NCI-H1417 treated with DMSO at 0.1 percent for 48 hours (cell line): ENCODE measurements around the gene ULK1.
A peak's percentile ranks its signal among the peaks of the same experiment; 100 is the strongest.
"Not testable (repeated sequence)": the region's sequence is repeated elsewhere in the genome, so short reads cannot be mapped to it uniquely, and the experiment has no call there.

Experiments used
- DNase-seq: peaks from one replicate; lab custom pipeline; 2025; lab: John Stamatoyannopoulos, UW

Gene ULK1

DNA sequence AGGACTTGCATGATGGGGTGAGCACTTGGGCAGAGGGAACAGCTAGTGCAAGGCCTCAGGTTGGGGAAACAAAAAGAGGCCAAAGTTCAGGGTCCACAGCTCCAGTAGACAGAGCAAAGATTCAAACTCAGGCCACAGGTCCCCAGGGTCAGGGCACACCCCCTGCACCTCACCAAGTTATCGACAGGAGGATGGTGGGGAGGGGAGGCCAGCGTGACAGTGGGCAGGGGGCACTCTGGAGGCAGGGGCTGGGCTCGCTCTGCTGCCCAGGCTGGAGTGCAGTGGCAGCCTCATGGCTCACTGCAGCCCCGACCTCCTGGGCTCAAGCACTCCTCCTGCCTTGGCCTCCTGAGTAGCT is 32.4 kb upstream of the ULK1 start:
- no peak for DNase-seq

DNA sequence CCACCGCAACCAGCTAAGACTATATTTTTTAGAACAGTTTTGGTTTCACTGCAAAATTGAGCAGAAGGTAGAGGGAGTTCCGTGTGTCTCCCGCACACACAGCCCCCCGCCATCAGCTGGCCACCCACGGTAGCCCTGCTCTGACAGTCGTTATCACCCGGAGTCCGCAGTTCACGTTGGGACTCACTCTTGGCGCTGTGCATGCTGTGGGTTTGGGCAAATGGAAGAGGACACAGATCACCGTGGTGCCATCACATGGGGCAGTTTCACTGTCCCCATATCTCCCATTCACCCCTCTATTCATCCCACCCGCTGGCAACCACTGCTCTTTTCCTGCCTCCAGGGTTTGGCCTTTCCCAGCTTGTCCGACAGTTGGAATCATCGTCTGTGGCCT is 31.8 kb upstream of the ULK1 start:
- no peak for DNase-seq

DNA sequence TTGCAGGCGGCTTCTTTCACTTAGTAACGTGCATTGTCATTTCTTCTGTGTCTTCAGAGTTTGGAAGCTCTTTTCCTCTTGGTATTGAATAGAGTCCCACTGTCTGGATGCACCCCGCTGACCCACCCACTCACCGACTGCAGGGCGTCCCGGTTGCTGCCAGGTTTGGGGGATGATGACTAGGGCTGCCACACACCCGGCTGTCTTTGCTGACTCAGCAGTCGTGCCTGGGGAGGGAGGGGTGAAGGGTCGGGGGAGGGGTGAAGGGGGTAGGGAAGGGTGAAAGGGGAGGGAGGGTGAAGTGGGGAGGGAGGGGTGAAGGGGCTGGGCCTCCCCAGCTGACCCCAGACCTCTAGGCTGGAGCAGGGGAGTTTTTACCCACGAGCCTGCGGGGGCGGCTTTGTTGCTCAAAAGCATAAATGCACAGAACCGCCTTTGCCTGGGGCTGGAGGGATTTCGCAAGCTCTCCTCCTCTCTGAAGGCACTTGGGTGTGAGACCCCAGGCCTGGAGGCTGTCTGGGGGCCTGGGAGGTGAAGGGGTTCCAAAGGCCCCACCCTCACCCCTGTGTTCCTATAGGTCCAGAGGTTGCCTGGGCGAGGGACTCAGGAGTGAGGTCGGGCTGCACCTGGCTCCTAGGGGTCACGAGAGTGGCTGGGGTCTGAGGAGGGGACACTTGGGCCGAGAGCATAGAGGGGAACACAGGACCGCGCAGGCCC is 31.3 kb upstream of the ULK1 start:
- no peak for DNase-seq

DNA sequence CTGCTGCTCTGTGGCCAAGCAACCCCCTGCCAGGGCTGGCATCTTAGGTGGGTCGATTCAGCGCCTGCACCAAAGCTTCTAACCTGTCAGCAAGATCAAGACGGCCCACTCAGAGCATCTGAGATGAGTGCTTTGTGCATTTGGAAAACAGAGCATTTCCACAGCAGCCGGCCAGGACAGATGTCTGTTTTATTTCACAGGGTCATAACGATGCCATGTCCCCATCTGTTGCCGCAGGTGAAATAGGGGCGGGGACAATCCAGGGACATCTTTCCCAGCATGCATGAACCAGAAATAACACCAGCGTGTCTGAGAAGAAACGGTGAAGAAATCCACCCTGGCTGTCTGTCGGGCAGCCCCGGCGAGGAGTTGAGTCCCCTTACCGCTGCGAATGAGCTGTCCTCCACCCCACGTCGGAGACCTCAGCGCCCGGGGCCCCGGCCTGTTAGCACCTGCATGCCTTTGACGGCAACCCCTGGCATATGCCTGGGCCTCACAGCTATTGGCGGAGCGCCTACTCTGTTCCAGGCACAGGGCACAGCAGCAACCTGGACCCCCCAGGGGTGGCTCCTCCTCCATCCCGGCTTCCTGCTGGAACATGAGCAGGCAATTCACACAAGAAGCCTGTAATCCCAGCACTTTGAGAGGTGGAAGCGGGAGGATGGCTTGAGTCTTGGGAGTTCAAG is 30.6 kb upstream of the ULK1 start:
- DNase-seq: no peak

DNA sequence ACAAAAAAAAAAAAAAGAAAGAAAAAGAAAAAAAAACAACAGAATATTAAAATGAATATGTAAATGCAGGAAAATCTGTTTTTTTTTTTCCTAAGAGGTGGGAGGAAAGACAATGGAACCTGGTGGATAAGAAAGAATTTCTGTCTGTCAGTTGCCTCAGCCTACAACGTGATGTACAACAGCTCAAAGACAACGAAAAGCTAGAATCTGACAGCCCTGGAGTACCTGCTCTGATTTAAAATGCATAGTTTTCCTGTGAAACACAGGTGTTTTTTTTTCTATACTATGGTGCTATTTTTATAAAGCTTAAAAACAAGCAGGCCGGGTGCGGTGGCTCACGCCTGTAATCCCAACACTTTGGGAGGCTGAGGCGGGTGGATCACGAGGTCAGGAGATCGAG is 30.0 kb upstream of the ULK1 start:
- DNase-seq: no peak

- DNase-seq: no peak
These were observed 29.1 kb upstream of the ULK1 start for GRCh38 chr12:131865180-131865875.

DNA sequence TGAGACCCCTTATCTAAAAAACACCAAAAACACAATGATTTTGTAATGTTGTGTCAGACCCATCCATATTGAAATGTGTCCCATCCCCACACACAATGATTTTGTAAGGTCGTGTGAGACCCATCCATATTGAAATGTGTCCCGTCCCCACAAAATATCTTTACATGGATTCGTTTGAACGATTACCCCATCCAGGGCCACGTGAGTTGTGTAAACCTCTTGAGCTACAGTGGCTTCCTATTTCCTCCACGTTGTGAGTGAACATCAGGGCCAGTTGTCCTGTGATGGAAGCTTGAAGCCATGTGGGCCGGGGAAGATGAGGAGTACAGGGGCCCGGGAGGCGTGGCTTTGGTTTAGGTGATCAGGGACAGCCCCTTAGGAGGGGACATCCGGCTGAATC is 27.0 kb upstream of the ULK1 start:
- DNase-seq: no peak

DNA sequence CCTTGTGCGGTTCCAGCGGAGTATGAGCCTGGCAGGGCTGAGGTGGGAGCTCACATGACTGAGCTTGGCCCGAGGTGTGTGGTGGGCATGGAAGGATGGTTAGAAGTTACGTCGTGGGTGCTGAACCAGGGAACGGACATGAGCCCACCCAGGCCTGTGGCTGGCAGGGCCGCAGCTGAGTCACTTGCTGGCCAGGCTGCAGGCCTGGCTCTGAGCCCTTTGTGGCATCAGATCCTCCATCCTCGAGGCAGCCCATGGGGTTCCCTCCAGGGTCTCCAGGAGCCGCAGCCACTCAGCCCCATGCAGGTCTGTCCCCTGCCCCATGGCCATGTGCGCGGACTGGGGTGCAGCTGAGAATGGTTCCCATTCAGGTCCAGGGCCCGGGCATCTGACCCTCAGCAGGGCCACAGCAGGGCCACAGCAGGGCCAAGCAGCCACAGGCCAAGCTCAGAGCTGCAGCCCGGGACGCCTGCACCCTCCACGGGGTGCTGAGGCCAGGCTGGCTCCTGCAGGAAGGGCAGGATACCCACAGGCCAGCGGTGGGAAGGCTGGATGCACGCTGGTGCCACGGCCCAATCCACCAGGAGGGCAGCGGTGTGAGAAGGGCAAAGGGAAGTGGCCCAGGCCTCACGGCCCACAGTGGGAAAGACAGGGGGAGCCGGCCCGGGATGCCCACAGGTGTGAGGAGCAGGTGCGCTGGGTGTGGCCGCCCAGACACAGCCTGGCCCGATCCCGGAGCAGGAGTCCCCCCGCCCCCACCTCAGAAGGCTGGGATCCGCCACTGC is 26.3 kb upstream of the ULK1 start:
- DNase-seq: no peak

DNA sequence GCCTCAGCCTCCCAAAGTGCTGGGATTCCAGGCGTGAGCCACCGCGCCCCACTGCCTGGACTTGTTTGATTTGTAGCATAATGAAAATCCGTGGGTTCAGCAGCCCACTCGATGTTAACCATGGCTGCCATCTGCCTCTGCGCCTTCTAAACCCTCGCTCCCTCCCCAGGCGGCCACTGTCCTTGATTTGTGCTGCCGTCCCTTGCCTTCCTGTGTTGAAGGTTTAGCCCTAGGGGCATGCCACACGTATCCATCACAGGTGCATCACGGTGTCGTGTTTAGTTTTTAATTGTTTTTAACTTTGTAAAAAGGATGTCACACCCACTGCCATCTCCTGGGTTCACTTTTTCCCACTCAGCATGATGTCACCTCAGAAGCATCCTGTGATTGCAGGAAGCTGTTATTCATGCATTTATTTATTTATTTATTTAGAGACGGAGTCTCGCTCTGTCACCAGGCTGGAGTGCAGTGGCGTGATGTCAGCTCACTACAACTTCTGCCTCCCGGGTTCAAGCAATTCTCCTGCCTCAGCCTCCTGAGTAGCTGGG is 24.5 kb upstream of the ULK1 start:
- DNase-seq: peak; percentile 80

- no peak for DNase-seq
These were observed 22.7 kb upstream of the ULK1 start for GRCh38 chr12:131871677-131872076.

DNA sequence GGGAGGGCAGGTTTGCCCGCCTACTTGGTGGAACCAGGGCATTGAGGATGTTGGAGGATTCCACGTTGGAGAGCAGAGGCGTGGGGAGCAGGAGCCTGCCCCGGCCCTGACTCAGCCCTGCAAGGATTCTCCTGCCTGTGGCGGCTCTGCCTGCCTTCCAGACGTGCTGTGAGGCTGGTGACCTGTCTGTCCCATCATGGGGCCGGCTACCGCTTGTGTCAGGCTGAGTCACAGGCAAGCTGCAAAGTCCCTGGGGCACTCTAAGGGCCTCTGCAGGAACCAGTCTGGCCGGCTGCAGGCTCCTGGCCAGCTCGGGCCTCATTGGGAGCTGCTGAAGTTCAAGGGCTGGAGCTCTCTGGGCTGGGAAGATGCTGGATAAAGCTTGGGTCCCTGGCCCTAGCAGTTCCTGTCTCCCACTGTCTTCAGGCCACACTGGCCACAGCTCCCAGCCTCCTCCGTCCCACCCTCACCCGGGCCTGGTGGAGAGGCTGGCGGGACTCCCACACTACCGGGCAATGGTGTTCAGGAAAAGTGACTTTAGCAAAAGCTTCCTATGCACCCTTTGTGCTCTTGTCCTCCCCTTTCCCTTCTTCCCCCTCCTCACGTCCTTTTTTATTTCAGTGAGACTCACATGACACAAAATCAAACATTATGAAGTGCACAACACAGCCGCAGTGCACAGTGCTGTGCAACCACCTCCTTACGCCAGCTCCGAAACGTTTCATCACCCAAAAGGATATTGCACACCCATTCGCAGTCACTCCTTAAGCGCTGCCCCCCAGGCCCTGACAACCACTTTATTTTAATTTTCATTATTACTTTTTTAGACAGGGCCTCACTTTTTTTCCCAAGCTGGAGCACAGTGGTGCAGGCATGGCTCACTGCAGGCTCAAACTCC is 22.0 kb upstream of the ULK1 start:
- no peak for DNase-seq

DNA sequence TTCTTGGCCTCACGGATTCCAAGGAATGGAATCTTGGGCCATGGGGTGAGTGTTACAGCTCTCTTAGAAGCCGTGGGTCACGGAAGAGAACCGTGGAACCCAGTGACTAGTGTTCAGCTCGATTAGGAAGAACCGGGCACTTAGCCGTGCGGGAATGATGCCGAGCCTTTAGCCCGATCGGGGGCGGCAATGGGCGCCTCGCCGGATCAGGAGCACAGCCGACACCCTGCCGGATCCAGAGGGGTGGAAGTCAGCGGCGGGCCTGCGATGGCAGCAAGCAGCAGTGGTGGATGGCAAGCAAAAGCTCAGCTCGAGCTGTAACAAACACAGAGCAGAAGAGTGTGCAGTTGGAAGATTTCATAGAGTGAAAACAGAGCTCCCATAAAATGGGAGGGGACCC is 21.1 kb upstream of the ULK1 start:
- DNase-seq: no peak

DNA sequence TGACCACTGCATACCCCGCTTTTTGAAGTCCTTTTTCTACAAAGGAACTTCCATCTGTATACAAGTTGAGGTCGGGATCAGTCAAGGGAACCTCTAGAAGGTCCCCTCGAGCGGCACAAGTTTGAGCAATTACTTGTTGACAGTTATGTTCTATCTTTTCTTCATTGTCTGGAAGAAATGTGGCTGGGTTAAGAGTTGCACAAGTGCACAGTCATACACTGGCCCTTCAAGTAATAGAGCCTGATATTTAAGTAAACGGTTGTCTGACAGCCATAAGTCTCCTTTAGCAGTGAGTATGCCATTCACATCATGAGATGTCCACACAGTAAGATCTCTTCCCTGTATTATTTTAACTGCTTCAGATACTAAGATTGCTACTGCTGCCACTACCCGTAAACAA is 19.4 kb upstream of the ULK1 start:
- DNase-seq: not testable (repeated sequence)

DNA sequence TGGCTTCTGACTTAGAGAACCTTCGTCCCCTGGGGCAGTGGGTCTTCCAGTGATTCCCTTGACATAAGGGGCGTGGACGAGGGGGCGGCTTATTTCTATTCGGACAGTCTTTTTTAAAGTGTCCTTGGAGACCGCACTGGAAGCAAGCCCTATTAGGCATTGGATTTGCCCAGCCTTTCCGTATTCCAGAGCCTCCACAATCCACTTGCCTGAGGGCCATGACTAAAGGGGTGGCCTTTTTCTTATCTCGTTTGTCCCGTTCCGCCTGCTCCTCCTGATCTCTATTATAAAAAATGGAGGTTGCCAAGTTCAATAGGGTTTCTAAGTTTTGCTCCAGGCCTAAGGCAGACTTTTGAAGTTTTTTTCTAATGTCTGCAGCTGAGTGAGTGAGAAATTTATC is 17.2 kb upstream of the ULK1 start:
- DNase-seq: not testable (repeated sequence)

DNA sequence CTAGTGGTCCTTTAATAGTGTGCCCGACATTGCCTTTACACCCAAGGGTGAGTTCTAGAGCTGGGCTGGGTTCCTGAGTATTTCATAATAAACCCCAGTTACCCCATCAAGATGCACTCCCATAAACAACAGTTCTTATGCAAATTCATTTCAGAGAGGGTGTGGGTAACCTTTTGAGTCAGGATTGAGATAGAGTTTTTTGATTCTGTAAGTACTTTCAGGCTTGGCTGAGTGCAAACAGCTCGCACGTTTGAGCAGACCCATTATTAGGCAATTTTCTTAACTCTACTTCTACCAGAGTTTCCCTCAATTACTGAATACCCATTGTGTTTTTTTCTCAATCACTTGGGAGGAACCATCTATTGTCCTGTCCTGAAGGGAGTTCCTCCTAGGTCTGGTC is 16.0 kb upstream of the ULK1 start:
- DNase-seq: not testable (repeated sequence)

DNA sequence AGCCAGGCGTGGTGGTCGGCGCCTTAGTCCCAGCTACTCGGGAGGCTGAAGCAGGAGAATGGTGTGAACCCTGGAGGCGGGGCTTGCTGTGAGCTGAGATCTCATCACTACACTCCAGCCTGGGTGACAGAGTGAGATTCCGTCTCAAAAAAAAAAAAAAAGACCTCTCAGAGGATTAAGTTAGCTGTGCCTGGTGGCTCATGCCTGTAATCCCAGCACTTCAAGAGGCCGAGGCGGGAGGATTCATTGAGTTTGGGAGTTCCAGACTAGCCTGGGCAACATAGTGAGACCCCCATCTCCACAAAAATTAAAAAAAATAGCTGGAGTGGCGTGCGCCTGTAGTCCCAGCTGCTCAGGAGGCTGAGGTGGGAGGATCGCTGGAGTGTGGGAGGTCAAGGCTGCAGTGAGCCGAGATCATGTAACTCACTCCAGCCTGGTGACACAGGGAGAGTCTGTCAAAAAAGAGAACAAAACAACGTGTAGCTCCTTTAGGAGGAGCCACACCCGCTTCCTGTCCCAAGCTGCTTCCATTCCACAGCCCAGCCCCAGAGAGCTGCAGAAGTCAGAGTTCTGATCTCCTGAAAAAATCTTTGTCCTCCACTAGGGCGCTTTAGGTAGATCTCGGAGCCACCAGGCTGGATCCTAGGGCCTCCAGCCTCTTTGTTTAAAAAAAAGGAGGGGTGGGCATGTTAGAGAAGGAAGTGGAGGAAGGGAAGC is 11.5 kb upstream of the ULK1 start:
- no peak for DNase-seq

DNA sequence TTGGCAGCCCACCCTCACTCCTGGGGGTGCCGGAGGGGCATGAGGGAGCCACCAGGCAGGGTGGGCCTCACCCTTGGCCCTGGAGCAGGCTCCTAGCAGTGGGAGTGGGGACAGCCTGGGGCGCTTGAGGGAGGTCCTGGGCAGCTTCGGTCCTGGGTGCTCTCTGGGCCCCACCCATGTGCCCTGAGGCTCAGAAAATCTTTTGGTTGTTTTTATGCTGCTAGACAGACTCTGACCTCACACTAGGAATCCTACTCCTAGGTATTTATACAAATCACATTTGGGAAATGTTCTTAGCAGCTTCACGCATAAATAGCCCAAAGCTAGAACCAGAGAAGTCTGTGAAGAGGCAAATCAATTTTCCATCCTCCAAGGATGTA is 10.9 kb upstream of the ULK1 start:
- no peak for DNase-seq

- DNase-seq: not testable (repeated sequence)
These were observed 9.3 kb upstream of the ULK1 start for GRCh38 chr12:131885076-131885475.

DNA sequence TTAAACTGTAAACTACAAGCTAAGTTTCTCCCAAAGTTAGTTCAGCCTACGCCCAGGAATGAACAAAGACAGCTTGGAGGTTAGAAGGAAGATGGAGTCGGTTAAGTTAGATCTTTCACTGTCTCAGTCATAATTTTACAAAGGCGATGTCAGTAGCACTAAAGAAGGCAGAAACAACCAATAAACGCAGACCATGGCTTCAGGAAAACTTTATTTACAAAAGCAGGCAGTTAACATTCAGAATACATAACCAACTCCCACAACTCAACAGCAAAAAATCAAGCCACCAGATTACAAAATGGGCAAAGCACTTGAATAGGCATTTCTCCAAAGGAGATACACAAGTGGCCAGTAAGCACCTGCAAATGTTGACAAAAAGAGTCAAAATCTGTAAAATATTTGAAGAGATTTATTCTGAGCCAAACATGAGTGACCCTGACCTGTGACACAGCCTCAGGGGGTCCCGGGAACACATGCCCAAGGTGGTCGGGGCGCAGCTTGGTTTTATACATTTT is 8.8 kb upstream of the ULK1 start:
- DNase-seq: no peak

DNA sequence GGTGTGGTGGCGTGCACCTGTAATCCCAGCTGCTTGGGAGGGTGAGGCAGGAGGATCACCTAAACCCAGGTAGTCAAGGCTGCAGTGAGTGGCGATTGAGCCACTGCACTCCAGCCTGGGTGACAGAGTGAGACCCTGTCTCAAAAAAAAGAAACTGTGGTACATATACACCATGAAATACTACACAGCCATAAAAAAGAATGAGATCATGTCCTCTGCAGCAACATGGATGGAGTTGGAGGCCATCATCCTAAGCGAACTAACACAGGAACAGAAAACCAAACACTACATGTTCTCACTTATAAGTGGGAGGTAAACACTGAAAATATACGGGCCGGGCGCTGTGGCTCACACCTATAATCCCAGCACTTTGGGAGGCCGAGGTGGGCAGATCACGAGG is 2.7 kb upstream of the ULK1 start:
- not testable (repeated sequence) for DNase-seq
